Stimulated activated CD4-positive, alpha-beta T cell treated with anti-CD3 and anti-CD28 coated beads, Interleukin-2, amount 100 ng/mL, for 48 hours (primary cell): ENCODE measurements around the gene VSTM2B.
"Not testable (repeated sequence)": the region's sequence is repeated elsewhere in the genome, so short reads cannot be mapped to it uniquely, and the experiment has no call there.

Experiments
- DNase-seq, 2 donors: peaks; one replicate each; pipeline ENCODE4 v3.0.0-alpha.2; 2020

The VSTM2B gene

GRCh38 chr19:29532097-29532496, 6.3 kb downstream of the VSTM2B start:
- no peak for DNase-seq

GRCh38 chr19:29532956-29533355, 7.2 kb downstream of the VSTM2B start:
- no peak for DNase-seq

GRCh38 chr19:29533578-29534544, 8.1 kb downstream of the VSTM2B start:
- no peak for DNase-seq

GRCh38 chr19:29535214-29535831, 9.5 kb downstream of the VSTM2B start:
- DNase-seq: no peak

GRCh38 chr19:29535984-29536508, 10.3 kb downstream of the VSTM2B start:
- DNase-seq: no peak

- no peak for DNase-seq
Observed at GRCh38 chr19:29537181-29537580, 11.4 kb downstream of the VSTM2B start.

- no peak for DNase-seq
Observed at GRCh38 chr19:29537601-29538000, 11.8 kb downstream of the VSTM2B start.

- no peak for DNase-seq
Observed at GRCh38 chr19:29538146-29538545, 12.4 kb downstream of the VSTM2B start.

GRCh38 chr19:29538651-29539050, 12.9 kb downstream of the VSTM2B start:
- DNase-seq: no peak

- no peak for DNase-seq
Observed at GRCh38 chr19:29539131-29539530, 13.3 kb downstream of the VSTM2B start.

- no peak for DNase-seq
Observed at GRCh38 chr19:29539670-29540069, 13.9 kb downstream of the VSTM2B start.

- no peak for DNase-seq
Observed at GRCh38 chr19:29540114-29540513, 14.3 kb downstream of the VSTM2B start.

- no peak for DNase-seq
Observed at GRCh38 chr19:29541473-29542253, 15.9 kb downstream of the VSTM2B start.

- no peak for DNase-seq
Observed at GRCh38 chr19:29542327-29542726, 16.5 kb downstream of the VSTM2B start.

GRCh38 chr19:29542776-29543175, 17.0 kb downstream of the VSTM2B start:
- no peak for DNase-seq

GRCh38 chr19:29543381-29543780, 17.6 kb downstream of the VSTM2B start:
- DNase-seq: no peak

- DNase-seq: no peak
Observed at GRCh38 chr19:29544656-29545360, 19.0 kb downstream of the VSTM2B start.

GRCh38 chr19:29545447-29545846, 19.7 kb downstream of the VSTM2B start:
- DNase-seq: not testable (repeated sequence)

GRCh38 chr19:29545866-29546582, 20.2 kb downstream of the VSTM2B start:
- no peak for DNase-seq

- DNase-seq: no peak
Observed at GRCh38 chr19:29546583-29547190, 20.9 kb downstream of the VSTM2B start.

GRCh38 chr19:29547361-29547960, 21.7 kb downstream of the VSTM2B start:
- DNase-seq: no peak
